Prostate gland (tissue), 2 donors: ENCODE results near the gene DAAM1. TPM values are rescaled to one million over a fixed set of nuclear protein-coding genes. Genes with fewer than 3 reads are reported as not detected.

Source experiments
- DNase-seq: peaks from one replicate; pipeline ENCODE4 v3.0.0-alpha.2; 2019; ENCODE audit warnings: low spot score
- H3K27ac ChIP-seq, 2 donors: fragments of 200-600 bp; sonication (generic); 2 replicates each; pipeline ENCODE4 v1.5.1; 2017 to 2019
- H3K27me3 ChIP-seq: fragments of 200-600 bp; sonication (generic); replicated peaks from 2 replicates; pipeline ENCODE4 v1.5.1; 2019; ENCODE audit not compliant: insufficient read depth
- H3K36me3 ChIP-seq, 2 donors: fragments of 200-600 bp; sonication (generic); 1 replicate in 1 of 2; 2 replicates in 1 of 2; pipeline versions ENCODE4 v1.5.1 to v1.8.1; 2017 to 2019
- H3K4me1 ChIP-seq: fragments of 200-600 bp; sonication (generic); replicated peaks from 2 replicates; pipeline ENCODE4 v1.5.1; 2019
- H3K4me3 ChIP-seq, 2 donors: fragments of 200-600 bp; sonication (generic); 2 replicates each; pipeline ENCODE4 v1.5.1; 2017 to 2019
- H3K9me3 ChIP-seq: fragments of 200-600 bp; sonication (generic); 2 replicates; pipeline ENCODE4 v1.5.1; 2017
- POLR2A ChIP-seq: fragments of 450-650 bp; IDR thresholded peaks from one replicate; pipeline ENCODE4 v1.6.1; 2016; ENCODE audit warnings: antibody characterized with exemption, mild to moderate bottlenecking
- POLR2AphosphoS5 ChIP-seq: sonication (generic); formaldehyde crosslinking; IDR thresholded peaks from one replicate; pipeline ENCODE4 v1.6.1; 2017; ENCODE audit warnings: antibody characterized with exemption
- WGBS: methylation state at CpG from one replicate; pipeline ENCODE4 v1.1.5; 2018; 5-methylcytosine and 5-hydroxymethylcytosine counted together
- intact Hi-C: fragments of 100-400 bp; cut with DNase I; formaldehyde crosslinking; loops from one replicate; pipeline ENCODE4 v1.14.2; 2022
- total RNA-seq, 2 donors: library from RNA; depleted of rRNA; stranded (reverse); fragments of >200 nt; gene quantifications; one replicate each; pipeline ENCODE4 v1.1.0, GENCODE V29; 2016
- TF ChIP-seq, protein P1 (sequence below), 4 experiments: fragments of 200-600 bp in 2 of 4; fragments of 450-650 bp in 2 of 4; sonication (generic) in 2 of 4; IDR thresholded peaks; 1 replicate in 3 of 4; 2 replicates in 1 of 4; pipeline ENCODE4 v1.5.1; 2016 to 2019; ENCODE audit warnings: antibody characterized with exemption in 4 of 4, mild to moderate bottlenecking in 2 of 4, moderate library complexity in 2 of 4

DAAM1 gene
- total RNA-seq, 2 donors from 2014 or later = 35.4 to 58.3 TPM

DNA sequence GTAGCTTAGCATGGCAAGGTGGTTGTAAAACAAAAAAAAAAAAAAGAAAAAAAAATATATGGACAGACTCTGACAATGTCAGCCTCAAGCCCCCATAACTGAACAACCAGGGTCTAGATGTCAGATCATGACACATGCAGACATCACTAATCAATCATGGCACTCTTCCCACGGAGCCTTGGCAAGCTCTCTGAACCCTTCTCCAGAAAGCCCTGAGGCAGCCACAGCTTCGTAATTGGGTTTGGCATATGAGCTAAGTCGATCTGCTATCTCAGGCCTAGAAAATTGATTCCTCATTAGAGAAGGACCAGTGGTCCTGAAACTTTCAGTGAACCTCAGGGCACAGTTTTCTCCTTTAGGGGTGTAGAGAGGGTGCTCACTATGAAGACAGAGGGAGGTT is 164.5 kb downstream of the DAAM1 start:
- Histone ChIP-seq H3K36me3 (no peaks in the 10 kb centered on the region), H3K4me1 (no peaks in the 10 kb centered on the region)
- WGBS = 69% methylated on average over 3 of the region's 3 CpGs

GRCh38 chr14:59354666-59355065 is 166.2 kb downstream of the DAAM1 start:
- TF ChIP-seq POLR2A = no peak
- TF ChIP-seq, protein P1, sequence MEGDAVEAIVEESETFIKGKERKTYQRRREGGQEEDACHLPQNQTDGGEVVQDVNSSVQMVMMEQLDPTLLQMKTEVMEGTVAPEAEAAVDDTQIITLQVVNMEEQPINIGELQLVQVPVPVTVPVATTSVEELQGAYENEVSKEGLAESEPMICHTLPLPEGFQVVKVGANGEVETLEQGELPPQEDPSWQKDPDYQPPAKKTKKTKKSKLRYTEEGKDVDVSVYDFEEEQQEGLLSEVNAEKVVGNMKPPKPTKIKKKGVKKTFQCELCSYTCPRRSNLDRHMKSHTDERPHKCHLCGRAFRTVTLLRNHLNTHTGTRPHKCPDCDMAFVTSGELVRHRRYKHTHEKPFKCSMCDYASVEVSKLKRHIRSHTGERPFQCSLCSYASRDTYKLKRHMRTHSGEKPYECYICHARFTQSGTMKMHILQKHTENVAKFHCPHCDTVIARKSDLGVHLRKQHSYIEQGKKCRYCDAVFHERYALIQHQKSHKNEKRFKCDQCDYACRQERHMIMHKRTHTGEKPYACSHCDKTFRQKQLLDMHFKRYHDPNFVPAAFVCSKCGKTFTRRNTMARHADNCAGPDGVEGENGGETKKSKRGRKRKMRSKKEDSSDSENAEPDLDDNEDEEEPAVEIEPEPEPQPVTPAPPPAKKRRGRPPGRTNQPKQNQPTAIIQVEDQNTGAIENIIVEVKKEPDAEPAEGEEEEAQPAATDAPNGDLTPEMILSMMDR (IDR thresholded peaks at IDR 0.05) = no peak
- TF ChIP-seq POLR2AphosphoS5 = no peak
- 81% methylated on average over 3 of the region's 3 CpGs for WGBS
- no peak overlapping the region for H3K27ac ChIP-seq
- intact Hi-C loops = no loop called here
- no peak for DNase-seq
- H3K4me1 ChIP-seq = no peaks in the 10 kb centered on the region
- no peak overlapping the region for H3K4me3 ChIP-seq
- H3K27me3 ChIP-seq = no peaks in the 10 kb centered on the region
- H3K9me3 ChIP-seq = no peaks in the 10 kb centered on the region
- no peaks in the 10 kb centered on the region for H3K36me3 ChIP-seq

More for the DNA sequence above, 164.5 kb downstream of the DAAM1 start:
- Histone ChIP-seq H3K27ac (no peak overlapping the region), H3K4me3 (no peak overlapping the region), H3K9me3 (no peaks in the 10 kb centered on the region), H3K27me3 (no peaks in the 10 kb centered on the region)
- TF ChIP-seq, protein P1 (IDR thresholded peaks at IDR 0.05) = no peak
- no peak for TF ChIP-seq POLR2A
- TF ChIP-seq POLR2AphosphoS5 = no peak
- no peak for DNase-seq
- intact Hi-C loops = no loop called here

DNA sequence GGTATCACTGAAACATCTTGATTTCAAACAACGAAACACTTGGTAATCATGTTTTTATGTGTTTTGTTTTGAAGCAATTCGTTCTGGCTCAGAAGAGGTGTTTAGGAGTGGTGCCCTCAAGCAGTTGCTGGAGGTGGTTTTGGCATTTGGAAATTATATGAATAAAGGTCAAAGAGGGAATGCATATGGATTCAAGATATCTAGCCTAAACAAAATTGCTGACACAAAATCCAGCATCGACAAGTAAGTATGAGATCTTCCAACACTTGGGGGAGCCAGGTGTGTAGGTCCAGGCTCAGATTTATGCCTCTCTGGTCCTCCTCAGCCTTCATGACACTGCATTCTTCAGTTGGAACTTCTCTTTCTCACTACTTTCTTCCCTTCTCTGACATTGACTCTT is 166.6 kb downstream of the DAAM1 start:
- WGBS = 77% methylated on average over 3 of the region's 3 CpGs
- no peak for DNase-seq

DNA sequence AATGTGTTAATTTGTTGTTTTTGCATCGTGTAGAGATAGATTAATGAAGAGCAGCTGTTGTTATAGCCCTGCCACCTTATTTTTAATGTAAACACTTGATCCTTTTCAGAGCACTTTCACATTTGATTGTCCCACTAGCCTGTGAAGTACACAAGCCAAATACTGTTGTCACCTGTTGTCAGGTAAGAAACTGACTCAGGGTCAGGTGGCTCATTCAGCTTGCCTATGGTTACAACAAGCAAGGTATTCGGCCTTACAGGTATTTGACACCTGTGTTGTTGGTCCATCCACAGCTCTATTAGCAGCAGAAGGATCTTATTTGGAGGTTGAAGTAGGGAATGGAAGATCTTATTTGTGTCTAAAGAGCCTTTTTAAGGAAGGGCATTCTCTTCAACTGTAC is 167.8 kb downstream of the DAAM1 start:
- intact Hi-C loops = no loop called here

More for the DNA sequence above, 166.6 kb downstream of the DAAM1 start:
- Histone ChIP-seq H3K4me3 (no peak overlapping the region), H3K27ac (no peak overlapping the region), H3K27me3 (no peaks in the 10 kb centered on the region), H3K36me3 (no peaks in the 10 kb centered on the region), H3K4me1 (no peaks in the 10 kb centered on the region), H3K9me3 (no peaks in the 10 kb centered on the region)
- intact Hi-C loops = no loop called here
- TF ChIP-seq, protein P1 (IDR thresholded peaks at IDR 0.05) = no peak
- TF ChIP-seq POLR2A (no peak), POLR2AphosphoS5 (no peak)

GRCh38 chr14:59356767-59357166 is 168.3 kb downstream of the DAAM1 start:
- Histone ChIP-seq H3K27ac (no peak overlapping the region), H3K9me3 (no peaks in the 10 kb centered on the region), H3K36me3 (no peaks in the 10 kb centered on the region), H3K27me3 (no peaks in the 10 kb centered on the region), H3K4me3 (no peak overlapping the region), H3K4me1 (peaks cover 5% of the 10 kb centered on the region)
- intact Hi-C loops = no loop called here
- WGBS = 87% methylated on average over 3 of the region's 3 CpGs
- TF ChIP-seq POLR2AphosphoS5 (no peak), POLR2A (no peak)
- TF ChIP-seq, protein P1 (IDR thresholded peaks at IDR 0.05) = no peak
- DNase-seq = no peak

More for the DNA sequence above, 167.8 kb downstream of the DAAM1 start:
- Histone ChIP-seq H3K27me3 (no peaks in the 10 kb centered on the region), H3K4me1 (peaks cover 5% of the 10 kb centered on the region), H3K9me3 (no peaks in the 10 kb centered on the region), H3K27ac (no peak overlapping the region), H3K36me3 (no peaks in the 10 kb centered on the region), H3K4me3 (no peak overlapping the region)
- DNase-seq = no peak
- TF ChIP-seq POLR2A (no peak), POLR2AphosphoS5 (no peak)
- TF ChIP-seq, protein P1 (IDR thresholded peaks at IDR 0.05) = no peak
- WGBS = 75% methylated on average over 2 of the region's 2 CpGs
